H1 (cell line): Measurements from ENCODE around the gene RHOH. TPM values are rescaled to one million over a fixed set of nuclear protein-coding genes. Genes with fewer than 3 reads are reported as not detected.

ENCODE experiments used
- CHD1 ChIP-seq: IDR thresholded peaks from 2 replicates; pipeline ENCODE4 v1.6.1; 2012; ENCODE audit warnings: low read depth, low read length, improper control_type of control experiment
- CHD7 ChIP-seq: fragments of 300-600 bp; sonication (generic); IDR thresholded peaks from 2 replicates; pipeline ENCODE4 v1.7.1; 2012; ENCODE audit warnings: low read length, moderate library complexity, mild to moderate bottlenecking, inconsistent platforms; ENCODE audit not compliant: insufficient replicate concordance
- GTF2F1 ChIP-seq: IDR thresholded peaks from 2 replicates; pipeline ENCODE4 v1.6.1; 2012; ENCODE audit warnings: low read depth, low read length, improper control_type of control experiment, borderline replicate concordance
- KDM1A ChIP-seq: fragments of 200-600, 300-600 bp; sonication (generic); IDR thresholded peaks from 2 replicates; pipeline ENCODE4 v1.7.1; 2016; ENCODE audit warnings: mild to moderate bottlenecking, low read length, borderline replicate concordance
- NANOG ChIP-seq: IDR thresholded peaks from 2 replicates; pipeline ENCODE4 v1.6.1; 2011; ENCODE audit warnings: low read length, low read depth, mild to moderate bottlenecking, inconsistent platforms; ENCODE audit not compliant: insufficient read depth, poor library complexity, severe bottlenecking
- NRF1 ChIP-seq: IDR thresholded peaks from 2 replicates; pipeline ENCODE4 v1.6.1; 2011; ENCODE audit warnings: mild to moderate bottlenecking, low read depth, low read length, improper control_type of control experiment
- POLR2AphosphoS5 ChIP-seq: IDR thresholded peaks from 2 replicates; pipeline ENCODE4 v1.6.1; 2011; ENCODE audit warnings: low read depth, low read length
- SP4 ChIP-seq: IDR thresholded peaks from 2 replicates; pipeline ENCODE4 v1.6.1; 2012; ENCODE audit warnings: low read length, inconsistent platforms
- polyA plus RNA-seq, 7 experiments: library from polyadenylated mRNA; depleted of rRNA in 3 of 7; stranded (reverse) in 5 of 7; unstranded in 2 of 7; fragments of >200 nt in 5 of 7; fragments of 200-250 nt in 2 of 7; gene quantifications; 1 replicate in 5 of 7; 2 replicates in 1 of 7; 4 replicates in 1 of 7; pipeline versions ENCODE4 v1.2.1 to v1.2.3, GENCODE V29; 2011 to 2013; ENCODE audit warnings: missing spikeins in 2 of 7, mixed read lengths in 2 of 7
- total RNA-seq: library from RNA; stranded (reverse); fragmentation: NEBNext Ultra II Directional; extraction: Animal tissue kit (Norgen Biotek cat#: 25700); gene quantifications from 2 replicates; pipeline ENCODE4 v1.2.1, GENCODE V29; 2021

The RHOH gene
- total and polyA plus RNA-seq, 2 of the 8 experiments (the other 6 are each of a cell fraction or from before 2014, with no cell fraction given): 5.9 to 6.9 TPM

- TF ChIP-seq CHD7: no peak
- no peak for TF ChIP-seq GTF2F1
- no peak for TF ChIP-seq CHD1
- TF ChIP-seq KDM1A: no peak
- TF ChIP-seq NANOG: no peak
- TF ChIP-seq SP4: no peak
- TF ChIP-seq POLR2AphosphoS5: no peak
- TF ChIP-seq NRF1: no peak
- TF ChIP-seq, all 59 proteins: peak for 0
Measured at GRCh38 chr4:40157436-40157835, 39.4 kb upstream of the RHOH start (continued).
